ENCODE results near the gene WNK1.

GRCh38 chr12:724194-724855 lies 28.1 kb upstream of the WNK1 start:
- TF ChIP-seq, protein P1, sequence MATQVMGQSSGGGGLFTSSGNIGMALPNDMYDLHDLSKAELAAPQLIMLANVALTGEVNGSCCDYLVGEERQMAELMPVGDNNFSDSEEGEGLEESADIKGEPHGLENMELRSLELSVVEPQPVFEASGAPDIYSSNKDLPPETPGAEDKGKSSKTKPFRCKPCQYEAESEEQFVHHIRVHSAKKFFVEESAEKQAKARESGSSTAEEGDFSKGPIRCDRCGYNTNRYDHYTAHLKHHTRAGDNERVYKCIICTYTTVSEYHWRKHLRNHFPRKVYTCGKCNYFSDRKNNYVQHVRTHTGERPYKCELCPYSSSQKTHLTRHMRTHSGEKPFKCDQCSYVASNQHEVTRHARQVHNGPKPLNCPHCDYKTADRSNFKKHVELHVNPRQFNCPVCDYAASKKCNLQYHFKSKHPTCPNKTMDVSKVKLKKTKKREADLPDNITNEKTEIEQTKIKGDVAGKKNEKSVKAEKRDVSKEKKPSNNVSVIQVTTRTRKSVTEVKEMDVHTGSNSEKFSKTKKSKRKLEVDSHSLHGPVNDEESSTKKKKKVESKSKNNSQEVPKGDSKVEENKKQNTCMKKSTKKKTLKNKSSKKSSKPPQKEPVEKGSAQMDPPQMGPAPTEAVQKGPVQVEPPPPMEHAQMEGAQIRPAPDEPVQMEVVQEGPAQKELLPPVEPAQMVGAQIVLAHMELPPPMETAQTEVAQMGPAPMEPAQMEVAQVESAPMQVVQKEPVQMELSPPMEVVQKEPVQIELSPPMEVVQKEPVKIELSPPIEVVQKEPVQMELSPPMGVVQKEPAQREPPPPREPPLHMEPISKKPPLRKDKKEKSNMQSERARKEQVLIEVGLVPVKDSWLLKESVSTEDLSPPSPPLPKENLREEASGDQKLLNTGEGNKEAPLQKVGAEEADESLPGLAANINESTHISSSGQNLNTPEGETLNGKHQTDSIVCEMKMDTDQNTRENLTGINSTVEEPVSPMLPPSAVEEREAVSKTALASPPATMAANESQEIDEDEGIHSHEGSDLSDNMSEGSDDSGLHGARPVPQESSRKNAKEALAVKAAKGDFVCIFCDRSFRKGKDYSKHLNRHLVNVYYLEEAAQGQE (IDR thresholded peaks at IDR 0.05; ENCODE audit: borderline replicate concordance) = no peak
- no peak for TF ChIP-seq CTCF (IDR thresholded peaks at IDR 0.05; ENCODE audit: poor library complexity, severe bottlenecking)
- TF ChIP-seq EP300 (conservative IDR thresholded peaks at IDR 0.05; ENCODE audit: poor library complexity, severe bottlenecking) = no peak
- TF ChIP-seq TAF1 (IDR thresholded peaks at IDR 0.05; ENCODE audit: low read depth) = no peak
- no peak for TF ChIP-seq EZH2 (IDR thresholded peaks at IDR 0.05; ENCODE audit: borderline replicate concordance, insufficient read depth, low read length, poor library complexity, severe bottlenecking)
